HEK293 (cell line): ENCODE measurements around the gene SDF2.
A peak's percentile ranks its signal among the peaks of the same experiment; 100 is the strongest.

ENCODE experiments used
- ELK4 ChIP-seq: IDR thresholded peaks from 2 replicates; pipeline ENCODE4 v1.6.1; 2011; ENCODE audit warnings: mild to moderate bottlenecking, low read depth, low read length, borderline replicate concordance
- GLI4 ChIP-seq: fragments of 450-650 bp; formaldehyde crosslinking; IDR thresholded peaks from 2 replicates; pipeline ENCODE4 v1.5.1; 2016; ENCODE audit warnings: missing biosample characterization, missing genetic modification characterization
- GLIS1 ChIP-seq: fragments of 450-650 bp; formaldehyde crosslinking; IDR thresholded peaks from 2 replicates; pipeline ENCODE4 v1.5.1; 2016; ENCODE audit warnings: missing biosample characterization, missing genetic modification characterization
- KLF7 ChIP-seq: fragments of 450-650 bp; formaldehyde crosslinking; IDR thresholded peaks from 2 replicates; pipeline ENCODE4 v1.5.1; 2016; ENCODE audit warnings: missing biosample characterization, missing genetic modification characterization, borderline replicate concordance
- KLF9 ChIP-seq: fragments of 450-650 bp; formaldehyde crosslinking; IDR thresholded peaks from 2 replicates; pipeline ENCODE4 v1.5.1; 2016; ENCODE audit warnings: missing biosample characterization, missing genetic modification characterization, low read depth
- MZF1 ChIP-seq: fragments of 450-650 bp; formaldehyde crosslinking; IDR thresholded peaks from 2 replicates; pipeline ENCODE4 v1.5.1; 2017; ENCODE audit warnings: missing biosample characterization, missing genetic modification characterization, borderline replicate concordance
- PBX3 ChIP-seq: sonication (generic); formaldehyde crosslinking; IDR thresholded peaks from 2 replicates; pipeline ENCODE4 v1.8.1; 2022; ENCODE audit warnings: mild to moderate bottlenecking, moderate library complexity, missing genetic modification reagents
- SP7 ChIP-seq: fragments of 450-650 bp; formaldehyde crosslinking; IDR thresholded peaks from 2 replicates; pipeline ENCODE4 v1.5.1; 2016; ENCODE audit warnings: missing biosample characterization, missing genetic modification characterization
- YY1 ChIP-seq: fragments of 450-650 bp; formaldehyde crosslinking; IDR thresholded peaks from 2 replicates; pipeline ENCODE4 v1.5.1; 2018; ENCODE audit warnings: missing biosample characterization, missing genetic modification characterization
- ZBTB11 ChIP-seq: fragments of 450-650 bp; formaldehyde crosslinking; conservative IDR thresholded peaks from 2 replicates; pipeline ENCODE4 v1.5.1; 2016; ENCODE audit warnings: low read depth, missing biosample characterization, missing genetic modification characterization
- ZBTB7A ChIP-seq: fragments of 450-650 bp; formaldehyde crosslinking; IDR thresholded peaks from 2 replicates; pipeline ENCODE4 v1.5.1; 2016; ENCODE audit warnings: low read depth, missing biosample characterization, missing genetic modification characterization
- ZEB2 ChIP-seq: fragments of 450-650 bp; formaldehyde crosslinking; IDR thresholded peaks from 2 replicates; pipeline ENCODE4 v1.5.1; 2016; ENCODE audit warnings: missing biosample characterization, missing genetic modification characterization
- ZNF157 ChIP-seq: fragments of 450-650 bp; formaldehyde crosslinking; IDR thresholded peaks from 2 replicates; pipeline ENCODE4 v1.5.1; 2016; ENCODE audit warnings: missing biosample characterization, missing genetic modification characterization
- ZNF211 ChIP-seq: fragments of 450-650 bp; formaldehyde crosslinking; IDR thresholded peaks from 2 replicates; pipeline ENCODE4 v1.5.1; 2016; ENCODE audit warnings: low read depth, missing biosample characterization, missing genetic modification characterization
- ZNF335 ChIP-seq: fragments of 450-650 bp; formaldehyde crosslinking; conservative IDR thresholded peaks from 2 replicates; pipeline ENCODE4 v1.5.1; 2016; ENCODE audit warnings: missing biosample characterization, missing genetic modification characterization
- ZNF341 ChIP-seq: fragments of 450-650 bp; formaldehyde crosslinking; IDR thresholded peaks from 2 replicates; pipeline ENCODE4; 2016; ENCODE audit warnings: low read depth, missing biosample characterization, missing genetic modification characterization
- ZNF561 ChIP-seq: fragments of 450-650 bp; IDR thresholded peaks from 2 replicates; pipeline ENCODE4 v1.5.1; 2018; ENCODE audit warnings: missing biosample characterization, missing genetic modification characterization, borderline replicate concordance
- ZNF639 ChIP-seq: fragments of 450-650 bp; formaldehyde crosslinking; IDR thresholded peaks from 2 replicates; pipeline ENCODE4 v1.5.1; 2016; ENCODE audit warnings: missing biosample characterization, missing genetic modification characterization
- ZNF792 ChIP-seq: fragments of 450-650 bp; formaldehyde crosslinking; IDR thresholded peaks from 2 replicates; pipeline ENCODE4 v1.5.1; 2016; ENCODE audit warnings: missing biosample characterization, missing genetic modification characterization
- ZSCAN23 ChIP-seq: fragments of 450-650 bp; formaldehyde crosslinking; IDR thresholded peaks from 2 replicates; pipeline ENCODE4 v1.5.1; 2016; ENCODE audit warnings: missing biosample characterization, missing genetic modification characterization
- TF ChIP-seq, protein P1 (sequence below): fragments of 450-650 bp; formaldehyde crosslinking; IDR thresholded peaks from 2 replicates; pipeline ENCODE4 v1.5.1; 2016; ENCODE audit warnings: missing biosample characterization, missing genetic modification characterization
- TF ChIP-seq, protein P2 (sequence below): fragments of 450-650 bp; formaldehyde crosslinking; IDR thresholded peaks from 2 replicates; pipeline ENCODE4 v1.5.1; 2016; ENCODE audit warnings: missing biosample characterization, missing genetic modification characterization
- TF ChIP-seq, protein P3 (sequence below): fragments of 450-650 bp; formaldehyde crosslinking; IDR thresholded peaks from 2 replicates; pipeline ENCODE4 v1.5.1; 2016; ENCODE audit warnings: missing biosample characterization, missing genetic modification characterization

SDF2 gene

GRCh38 chr17:28644787-28645575 is 16.7 kb downstream of the SDF2 start, which contains the start of gene BLTP2 (continued):
- TF ChIP-seq ZBTB11 (tag by site-specific recombination) (peak; percentile 95), ZNF792 (tag by site-specific recombination) (no peak), ZBTB7A (tag by site-specific recombination) (no peak), ZNF335 (tag by site-specific recombination) (peak; percentile 35), MZF1 (tag by site-specific recombination) (0 out of 2 replicates have a peak, but pooled peaks have one; percentile 13), ELK4 (no peak; the same call in 1 of the 2 replicates), GLIS1 (peak; percentile 50; the same call in 1 of the 2 replicates), ZNF561 (tag by site-specific recombination) (0 out of 2 replicates have a peak, but pooled peaks have one; percentile 62), ZNF639 (tag by site-specific recombination) (0 out of 2 replicates have a peak, but pooled peaks have one; percentile 35), YY1 (peak; percentile 60; the same call in 1 of the 2 replicates), ZEB2 (tag by site-specific recombination) (peak; percentile 75), GLI4 (tag by site-specific recombination) (no peak), KLF9 (tag by site-specific recombination) (peak; percentile 87), PBX3 (peak; percentile 21; the same call in 1 of the 2 replicates), ZNF157 (tag by site-specific recombination) (no peak), ZNF341 (tag by site-specific recombination) (peak; percentile 78), ZNF211 (tag by site-specific recombination) (no peak), SP7 (tag by site-specific recombination) (peak; percentile 58; the same call in 1 of the 2 replicates), ZSCAN23 (tag by site-specific recombination) (no peak), KLF7 (peak; percentile 79; the same call in 1 of the 2 replicates)
- TF ChIP-seq, protein P1, sequence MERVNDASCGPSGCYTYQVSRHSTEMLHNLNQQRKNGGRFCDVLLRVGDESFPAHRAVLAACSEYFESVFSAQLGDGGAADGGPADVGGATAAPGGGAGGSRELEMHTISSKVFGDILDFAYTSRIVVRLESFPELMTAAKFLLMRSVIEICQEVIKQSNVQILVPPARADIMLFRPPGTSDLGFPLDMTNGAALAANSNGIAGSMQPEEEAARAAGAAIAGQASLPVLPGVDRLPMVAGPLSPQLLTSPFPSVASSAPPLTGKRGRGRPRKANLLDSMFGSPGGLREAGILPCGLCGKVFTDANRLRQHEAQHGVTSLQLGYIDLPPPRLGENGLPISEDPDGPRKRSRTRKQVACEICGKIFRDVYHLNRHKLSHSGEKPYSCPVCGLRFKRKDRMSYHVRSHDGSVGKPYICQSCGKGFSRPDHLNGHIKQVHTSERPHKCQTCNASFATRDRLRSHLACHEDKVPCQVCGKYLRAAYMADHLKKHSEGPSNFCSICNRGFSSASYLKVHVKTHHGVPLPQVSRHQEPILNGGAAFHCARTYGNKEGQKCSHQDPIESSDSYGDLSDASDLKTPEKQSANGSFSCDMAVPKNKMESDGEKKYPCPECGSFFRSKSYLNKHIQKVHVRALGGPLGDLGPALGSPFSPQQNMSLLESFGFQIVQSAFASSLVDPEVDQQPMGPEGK, result peak; percentile 88
- TF ChIP-seq, protein P2, sequence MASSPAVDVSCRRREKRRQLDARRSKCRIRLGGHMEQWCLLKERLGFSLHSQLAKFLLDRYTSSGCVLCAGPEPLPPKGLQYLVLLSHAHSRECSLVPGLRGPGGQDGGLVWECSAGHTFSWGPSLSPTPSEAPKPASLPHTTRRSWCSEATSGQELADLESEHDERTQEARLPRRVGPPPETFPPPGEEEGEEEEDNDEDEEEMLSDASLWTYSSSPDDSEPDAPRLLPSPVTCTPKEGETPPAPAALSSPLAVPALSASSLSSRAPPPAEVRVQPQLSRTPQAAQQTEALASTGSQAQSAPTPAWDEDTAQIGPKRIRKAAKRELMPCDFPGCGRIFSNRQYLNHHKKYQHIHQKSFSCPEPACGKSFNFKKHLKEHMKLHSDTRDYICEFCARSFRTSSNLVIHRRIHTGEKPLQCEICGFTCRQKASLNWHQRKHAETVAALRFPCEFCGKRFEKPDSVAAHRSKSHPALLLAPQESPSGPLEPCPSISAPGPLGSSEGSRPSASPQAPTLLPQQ (tag by site-specific recombination), result peak; percentile 78
- TF ChIP-seq, protein P3, sequence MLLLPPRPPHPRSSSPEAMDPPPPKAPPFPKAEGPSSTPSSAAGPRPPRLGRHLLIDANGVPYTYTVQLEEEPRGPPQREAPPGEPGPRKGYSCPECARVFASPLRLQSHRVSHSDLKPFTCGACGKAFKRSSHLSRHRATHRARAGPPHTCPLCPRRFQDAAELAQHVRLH (tag by site-specific recombination), result peak; percentile 55; the same call in 1 of the 2 replicates
